Left forelimb (tissue), 1 donor: ENCODE measurements around the gene GPR156.
"Not testable (repeated sequence)": the region's sequence is repeated elsewhere in the genome, so short reads cannot be mapped to it uniquely, and the experiment has no call there.

Source experiments
- DNase-seq: peaks from one replicate; pipeline ENCODE4 v3.0.0-alpha.2; 2018; ENCODE audit warnings: low spot score

GPR156 gene

DNA sequence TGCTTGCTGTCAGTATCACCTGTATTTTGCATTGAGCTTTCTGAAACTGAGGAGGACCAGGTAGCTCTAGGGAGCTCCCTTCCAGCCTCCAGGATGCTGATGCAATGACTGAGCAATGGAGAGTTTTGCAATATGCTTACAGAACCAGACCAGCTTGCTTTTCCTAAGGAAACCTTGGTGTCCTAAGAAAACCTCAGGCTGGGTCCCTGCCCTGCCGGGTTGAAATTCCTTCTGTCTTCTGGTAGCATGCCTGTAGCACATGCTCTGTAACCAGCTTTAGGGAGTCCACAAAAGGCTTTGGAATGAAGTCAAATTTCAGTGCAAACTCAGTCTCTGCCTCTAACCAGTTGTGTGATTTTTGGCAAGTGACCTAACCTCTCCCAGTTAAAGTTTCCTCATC is 125.0 kb downstream of the GPR156 start:
- DNase-seq = no peak

- DNase-seq = no peak
These were observed 127.3 kb downstream of the GPR156 start for GRCh38 chr3:120157681-120158080.

DNA sequence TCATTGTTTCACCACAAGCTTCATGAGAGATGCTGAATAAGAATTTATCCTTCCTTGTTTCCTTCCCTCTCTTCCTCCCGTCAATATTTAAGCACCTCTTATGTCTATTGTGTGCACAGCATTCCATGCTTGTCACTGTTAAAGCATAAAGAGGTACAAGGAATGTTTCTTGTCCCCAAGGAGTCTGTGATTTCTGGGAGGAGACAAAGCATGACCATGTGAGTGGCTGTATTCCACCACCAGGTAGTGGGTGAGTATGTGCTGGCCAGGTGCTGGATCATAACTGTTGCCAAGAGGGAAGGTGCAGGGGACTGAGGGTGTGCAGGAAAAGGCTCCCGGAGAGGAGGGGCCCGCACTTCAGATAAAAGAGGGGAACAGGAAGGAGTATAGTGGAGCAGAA is 127.9 kb downstream of the GPR156 start:
- no peak for DNase-seq

DNA sequence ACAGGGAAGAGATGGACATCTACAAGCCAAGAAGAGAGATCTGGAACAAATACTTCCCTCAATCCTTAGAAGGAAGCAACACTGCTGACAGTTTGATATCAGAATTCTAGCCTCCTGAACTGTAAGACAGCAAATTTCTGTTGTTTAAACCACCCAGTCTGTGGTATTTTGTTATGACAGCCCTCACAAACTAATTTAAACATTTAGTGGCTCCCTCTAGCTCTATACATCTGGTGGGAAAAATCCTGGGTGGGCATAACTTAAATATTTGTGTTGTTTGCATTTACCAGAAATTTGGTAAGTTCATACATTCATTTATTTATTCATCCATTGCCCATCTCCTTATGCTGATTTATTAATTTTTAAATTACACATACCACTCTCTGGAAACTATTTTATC is 128.3 kb downstream of the GPR156 start:
- DNase-seq = no peak

GRCh38 chr3:120155694-120156093 is 129.3 kb downstream of the GPR156 start:
- DNase-seq = not testable (repeated sequence)

DNA sequence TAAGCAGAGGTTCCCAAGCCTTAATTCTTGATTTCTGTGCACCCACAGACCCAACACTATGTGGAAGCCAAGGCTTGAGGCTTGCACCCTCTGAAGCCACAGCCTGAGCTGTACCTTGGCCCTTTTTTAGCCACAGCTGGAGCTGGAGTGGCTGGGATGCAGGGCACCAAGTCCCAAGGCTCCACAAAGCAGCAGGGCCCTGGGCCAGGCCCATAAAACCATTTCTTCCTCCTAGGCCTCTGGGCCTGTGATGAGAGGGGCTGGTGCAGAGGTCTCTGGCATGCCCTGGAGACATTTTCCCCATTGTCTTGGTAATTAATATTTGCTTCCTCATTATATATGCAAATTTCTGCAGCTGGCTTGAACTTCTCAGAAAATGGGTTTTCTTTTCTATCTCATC is 129.9 kb downstream of the GPR156 start:
- no peak for DNase-seq

- no peak for DNase-seq
These were observed 131.7 kb downstream of the GPR156 start for GRCh38 chr3:120153294-120153693.

DNA sequence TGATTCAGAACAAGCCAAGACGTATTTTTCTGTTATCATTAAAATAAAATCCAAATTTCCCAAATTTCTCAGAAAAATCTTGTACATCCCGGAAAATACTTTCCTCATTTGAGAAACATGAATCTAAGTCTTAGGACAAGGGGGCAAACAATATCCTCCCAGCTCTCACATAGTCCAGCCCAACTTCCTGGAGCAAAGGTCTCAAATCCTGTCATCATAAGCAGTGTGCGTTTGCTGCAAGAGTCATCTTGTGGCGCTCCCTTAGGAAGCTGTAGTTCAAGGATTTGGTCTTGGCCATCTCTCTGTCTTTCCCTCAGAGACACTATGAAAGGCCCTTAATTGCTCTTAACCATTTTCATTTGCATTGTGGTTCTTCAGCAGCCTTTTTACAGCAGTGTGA is 133.2 kb downstream of the GPR156 start:
- DNase-seq = no peak

DNA sequence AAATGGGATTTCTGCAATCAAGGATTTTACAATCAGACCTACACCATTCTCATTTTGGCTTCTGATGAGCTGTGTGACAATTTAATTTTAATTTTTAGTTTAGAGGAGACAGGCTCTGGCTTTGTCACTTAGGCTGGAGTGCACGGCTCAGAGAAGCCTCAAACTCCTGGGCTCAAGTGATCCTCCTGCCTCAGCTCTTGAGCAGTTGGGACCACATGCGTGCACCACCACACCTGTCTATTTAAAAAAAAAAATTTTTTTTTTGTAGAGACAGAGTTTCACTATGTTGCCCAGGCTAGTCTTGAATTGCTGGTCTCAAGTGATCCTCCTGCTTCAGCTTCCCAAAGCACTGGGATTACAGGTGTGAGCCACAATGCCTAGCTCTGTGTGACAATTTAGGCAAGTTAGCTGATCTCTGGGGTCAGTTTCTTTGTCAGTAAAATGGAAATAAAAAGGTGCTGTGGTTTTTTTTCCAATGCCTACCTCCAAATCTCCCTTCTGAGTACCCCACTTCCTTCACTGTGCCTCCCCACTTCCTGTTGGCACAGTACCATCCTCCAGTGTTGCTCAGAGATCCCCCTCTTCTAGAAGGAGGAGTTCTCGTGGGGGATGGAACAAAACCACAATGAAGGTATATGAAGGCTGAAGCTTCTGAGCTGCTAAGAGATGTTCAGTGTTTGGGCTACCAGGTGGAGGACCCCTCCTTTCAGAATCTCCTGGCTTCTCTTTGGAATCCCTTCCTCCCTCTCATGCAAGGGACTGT is 136.7 kb downstream of the GPR156 start:
- DNase-seq = no peak

GRCh38 chr3:120147072-120147871 is 137.8 kb downstream of the GPR156 start:
- DNase-seq = no peak

DNA sequence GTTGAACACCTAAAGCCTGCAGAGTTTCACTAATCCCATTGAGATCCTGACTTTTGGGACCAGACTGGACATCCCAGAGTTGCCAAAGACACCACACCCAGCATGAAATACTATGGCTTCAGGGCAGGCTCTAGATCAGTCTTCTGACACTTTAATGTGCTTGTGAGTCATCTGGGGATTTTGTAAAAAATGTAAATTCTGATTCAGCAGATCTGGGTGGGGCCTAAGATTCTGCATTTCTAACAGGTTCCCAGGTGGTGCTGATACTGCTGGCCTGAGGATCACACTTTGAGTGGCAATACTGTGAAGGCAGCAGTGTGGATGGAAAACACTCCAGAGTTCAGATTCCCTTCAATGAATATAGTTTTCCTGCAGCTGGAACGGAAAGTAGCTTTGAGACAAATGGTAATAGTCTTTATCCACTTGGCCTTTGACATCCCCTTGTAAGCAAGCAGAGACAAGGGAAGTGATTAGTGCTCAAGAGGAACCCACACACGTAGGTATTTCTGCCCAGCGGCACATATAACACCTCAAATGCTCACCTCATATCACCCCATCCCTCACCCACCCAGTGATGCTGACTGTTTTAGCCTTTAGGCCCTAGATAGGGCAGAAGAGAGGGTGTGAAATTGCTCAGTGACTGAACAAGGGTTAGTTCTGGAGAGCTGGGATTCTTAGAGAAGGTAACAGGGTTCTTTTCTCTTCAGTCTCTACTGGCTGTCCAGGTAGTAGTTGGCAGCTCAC is 139.3 kb downstream of the GPR156 start:
- DNase-seq = no peak

GRCh38 chr3:120144267-120144666 is 140.8 kb downstream of the GPR156 start:
- no peak for DNase-seq

- no peak for DNase-seq
These were observed 141.3 kb downstream of the GPR156 start for GRCh38 chr3:120143676-120144075.

DNA sequence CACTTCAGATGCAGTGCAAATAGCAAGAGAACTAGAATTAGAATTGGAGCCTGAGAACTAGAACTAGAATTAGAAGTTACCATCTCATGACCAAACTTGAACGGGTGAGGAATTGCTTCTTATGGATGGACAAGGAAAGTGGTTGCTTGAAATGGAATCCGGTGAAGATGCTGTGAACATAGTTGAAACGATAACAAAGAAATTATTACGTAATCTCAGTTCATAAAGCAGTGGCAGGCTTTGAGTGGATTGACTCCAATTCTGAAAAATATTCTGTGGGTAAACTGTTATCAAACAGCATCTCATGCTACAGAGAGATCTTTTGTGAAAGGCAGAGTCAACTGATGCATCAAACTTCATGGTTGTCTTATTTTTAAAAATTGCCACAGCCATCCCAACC is 142.8 kb downstream of the GPR156 start:
- no peak for DNase-seq

DNA sequence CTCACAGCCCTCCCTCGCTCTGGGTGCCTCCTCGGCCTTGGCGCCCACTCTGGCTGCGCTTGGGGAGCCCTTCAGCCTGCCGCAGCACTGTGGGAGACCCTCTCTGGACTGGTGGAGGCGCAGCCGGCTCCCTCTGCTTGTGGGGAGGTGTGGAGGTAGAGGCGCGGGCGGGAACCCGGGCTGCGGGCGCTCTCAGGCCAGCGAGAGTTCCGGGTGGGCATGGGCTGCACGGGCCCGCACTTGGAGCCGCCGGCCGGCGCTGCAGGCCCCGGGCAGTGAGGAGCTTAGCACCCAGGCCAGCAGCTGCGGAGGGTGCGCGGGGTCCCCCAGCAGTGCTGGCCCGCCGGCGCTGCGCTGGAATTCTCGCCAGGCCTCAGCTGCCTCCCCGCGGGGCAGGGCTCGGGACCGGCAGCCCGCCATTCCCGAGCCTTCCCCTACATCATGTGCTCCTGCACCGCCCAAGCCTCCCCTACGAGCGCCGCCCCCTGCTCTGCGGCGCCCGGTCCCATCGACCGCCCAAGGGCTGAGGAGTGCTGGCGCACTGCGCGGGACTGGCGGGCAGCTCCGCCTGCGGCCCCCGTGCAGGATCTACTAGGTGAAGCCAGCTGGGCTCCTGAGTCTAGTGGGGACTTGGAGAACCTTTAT is 144.8 kb downstream of the GPR156 start:
- DNase-seq = no peak

- no peak for DNase-seq
These were observed 145.9 kb downstream of the GPR156 start for GRCh38 chr3:120139140-120139539.

GRCh38 chr3:120137548-120137947 is 147.5 kb downstream of the GPR156 start:
- no peak for DNase-seq

- no peak for DNase-seq
These were observed 154.4 kb downstream of the GPR156 start for GRCh38 chr3:120130656-120131055.

- no peak for DNase-seq
These were observed 155.1 kb downstream of the GPR156 start for GRCh38 chr3:120129718-120130513.

GRCh38 chr3:120129051-120129450 is 156.0 kb downstream of the GPR156 start:
- no peak for DNase-seq

GRCh38 chr3:120125992-120126391 is 159.0 kb downstream of the GPR156 start:
- no peak for DNase-seq
